ENCODE data around the gene LSP1. TPM values are rescaled to one million over a fixed set of nuclear protein-coding genes. Genes with fewer than 3 reads are reported as not detected.
A peak's percentile ranks its signal among the peaks of the same experiment; 100 is the strongest.

LSP1 gene
- total and polyA plus RNA-seq, 8 donors, result 2.4 to 26.8 (median 9.9) TPM

DNA sequence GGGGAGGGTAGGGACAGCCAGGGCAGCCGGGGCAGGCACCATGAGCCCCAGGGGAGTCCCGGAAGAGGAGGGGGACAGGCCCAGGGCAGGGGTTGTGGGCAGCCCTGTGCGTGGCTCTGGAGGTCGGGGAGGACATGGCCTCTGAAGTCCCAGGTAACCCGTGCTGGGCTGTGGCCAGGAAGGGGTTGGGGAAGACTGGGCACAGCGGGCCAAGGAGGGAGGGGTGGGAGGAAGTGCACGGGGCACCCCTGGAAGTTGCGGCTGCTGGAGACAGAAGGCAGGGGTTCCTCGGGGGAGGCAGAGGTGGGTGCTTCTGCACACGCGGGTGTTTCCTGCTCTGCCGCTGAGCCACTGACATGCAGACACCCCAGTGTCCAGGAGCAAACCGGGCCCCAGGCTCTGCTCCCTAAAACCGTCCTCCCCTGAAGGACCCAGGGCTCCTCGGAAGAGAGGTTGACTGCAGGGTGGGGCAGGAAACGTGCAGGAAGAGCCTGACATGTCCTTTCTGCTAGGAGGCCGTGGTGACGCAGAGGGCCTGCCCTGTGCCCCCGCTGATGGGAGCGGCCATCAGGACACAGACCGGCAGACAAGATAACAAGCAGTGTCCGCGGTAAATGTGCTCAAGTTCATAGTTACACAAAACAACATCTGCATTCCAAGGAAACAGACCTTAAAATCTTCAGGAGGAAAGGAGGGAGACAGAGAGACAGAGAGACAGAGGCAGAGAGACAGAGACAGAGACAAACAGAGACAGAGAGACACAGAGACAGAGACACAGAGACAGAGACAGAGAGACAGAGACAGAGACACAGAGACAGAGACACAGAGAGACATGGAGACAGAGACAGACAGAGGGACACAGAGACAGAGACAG lies 8.4 kb upstream of the LSP1 start:
- Histone ChIP-seq H3K27me3 (no peaks in the 10 kb centered on the region), H3K36me3 (no peaks in the 10 kb centered on the region), H3K4me3 (no peak overlapping the region), H3K27ac (peak overlapping the region; percentile 83 to 97 (median 94)), H3K4me1 (peaks cover 27 to 54% (median 54%) of the 10 kb centered on the region in 3 donors), H3K9me3 (no peaks in the 10 kb centered on the region)
- DNase-seq, result peak in 3 of 6 donors; percentile 51 to 79 (median 59)
- no peak for ATAC-seq
- intact Hi-C loops (cut with DNase I), result no loop called here
- TF ChIP-seq, protein P1, sequence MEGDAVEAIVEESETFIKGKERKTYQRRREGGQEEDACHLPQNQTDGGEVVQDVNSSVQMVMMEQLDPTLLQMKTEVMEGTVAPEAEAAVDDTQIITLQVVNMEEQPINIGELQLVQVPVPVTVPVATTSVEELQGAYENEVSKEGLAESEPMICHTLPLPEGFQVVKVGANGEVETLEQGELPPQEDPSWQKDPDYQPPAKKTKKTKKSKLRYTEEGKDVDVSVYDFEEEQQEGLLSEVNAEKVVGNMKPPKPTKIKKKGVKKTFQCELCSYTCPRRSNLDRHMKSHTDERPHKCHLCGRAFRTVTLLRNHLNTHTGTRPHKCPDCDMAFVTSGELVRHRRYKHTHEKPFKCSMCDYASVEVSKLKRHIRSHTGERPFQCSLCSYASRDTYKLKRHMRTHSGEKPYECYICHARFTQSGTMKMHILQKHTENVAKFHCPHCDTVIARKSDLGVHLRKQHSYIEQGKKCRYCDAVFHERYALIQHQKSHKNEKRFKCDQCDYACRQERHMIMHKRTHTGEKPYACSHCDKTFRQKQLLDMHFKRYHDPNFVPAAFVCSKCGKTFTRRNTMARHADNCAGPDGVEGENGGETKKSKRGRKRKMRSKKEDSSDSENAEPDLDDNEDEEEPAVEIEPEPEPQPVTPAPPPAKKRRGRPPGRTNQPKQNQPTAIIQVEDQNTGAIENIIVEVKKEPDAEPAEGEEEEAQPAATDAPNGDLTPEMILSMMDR (IDR thresholded peaks at IDR 0.05), result no peak
- 58 to 75% methylated on average over 23 of the region's 23 CpGs for WGBS, 2 donors
- no peak for FAIRE-seq

DNA sequence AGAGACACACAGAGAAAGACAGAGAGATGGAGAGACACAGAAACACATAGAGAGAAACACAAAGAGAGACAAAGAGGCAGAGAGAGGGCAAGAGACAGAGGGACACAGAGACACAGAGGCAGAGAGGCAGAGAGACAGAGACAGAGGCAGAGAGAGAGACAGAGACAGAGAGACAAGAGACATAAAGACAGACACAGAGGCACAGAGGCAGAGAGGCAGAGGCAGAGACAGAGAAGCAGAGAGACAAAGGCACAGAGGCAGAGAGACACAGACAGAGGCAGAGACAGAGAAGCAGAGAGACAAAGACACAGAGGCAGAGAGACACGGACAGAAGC lies 7.8 kb upstream of the LSP1 start:
- intact Hi-C loops (cut with DNase I), result no loop called here
- Histone ChIP-seq H3K27ac (peak overlapping the region; percentile 39 to 97 (median 94)), H3K27me3 (no peaks in the 10 kb centered on the region), H3K4me1 (peaks cover 27 to 54% (median 53%) of the 10 kb centered on the region in 3 donors), H3K36me3 (no peaks in the 10 kb centered on the region), H3K9me3 (no peaks in the 10 kb centered on the region), H3K4me3 (no peak overlapping the region)
- DNase-seq (peak in 1 of 6 donors; percentile 4), ATAC-seq (no peak), FAIRE-seq (no peak)
- 72 to 74% methylated on average over 1 of the region's 1 CpG for WGBS, 2 donors
- TF ChIP-seq, protein P1 (IDR thresholded peaks at IDR 0.05), result no peak

DNA sequence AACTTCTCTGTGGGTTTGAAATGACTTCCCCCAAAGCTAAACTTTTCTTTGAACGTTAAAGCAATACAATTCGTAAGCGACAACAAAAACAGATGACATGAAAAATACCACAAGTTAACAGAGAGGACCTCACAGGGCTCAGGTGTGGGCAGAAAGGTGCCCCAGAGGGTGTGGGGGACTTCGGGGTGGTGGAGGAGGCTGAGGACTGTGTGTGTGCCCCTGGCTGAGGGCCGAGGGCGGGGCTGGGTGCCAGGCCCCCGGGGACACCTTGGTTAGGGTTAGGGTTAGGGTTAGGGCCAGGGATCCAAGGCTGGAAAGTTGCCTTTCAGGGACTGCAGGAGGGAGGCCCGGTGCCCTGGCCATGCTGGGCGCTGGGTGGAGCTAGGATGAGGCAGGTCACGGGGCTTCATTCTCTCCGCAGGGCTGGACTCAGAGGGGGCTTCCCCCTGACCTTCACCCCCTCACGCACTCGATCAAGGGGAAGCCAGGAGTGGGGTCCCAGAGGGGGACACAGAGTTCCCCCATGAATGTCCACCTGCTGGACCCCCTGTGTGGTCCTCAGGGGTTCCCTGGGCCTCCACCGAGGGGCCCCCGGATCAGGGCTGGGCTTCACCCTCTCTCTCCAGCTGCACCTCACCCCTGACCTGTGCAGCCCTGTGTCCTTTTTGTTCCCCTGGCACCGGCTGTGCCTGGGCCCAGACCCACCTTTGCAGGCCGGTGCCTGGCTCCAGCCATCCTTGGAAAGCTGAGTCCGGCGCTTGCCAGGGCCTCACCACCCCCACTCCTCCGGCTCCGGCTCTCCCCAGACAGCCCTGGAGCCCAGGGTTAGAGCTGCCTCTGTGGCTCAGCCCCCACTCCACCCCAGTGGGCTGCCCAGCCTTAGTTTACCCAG lies 7.1 kb upstream of the LSP1 start:
- WGBS, 2 donors, result 76% methylated on average over 20 to 21 of the region's 21 CpGs
- intact Hi-C loops (cut with DNase I), result no loop called here
- no peak for ATAC-seq
- Histone ChIP-seq H3K36me3 (no peaks in the 10 kb centered on the region), H3K9me3 (no peaks in the 10 kb centered on the region), H3K4me1 (peaks cover 27 to 54% (median 50%) of the 10 kb centered on the region in 3 donors), H3K4me3 (no peak overlapping the region), H3K27ac (peak overlapping the region; percentile 39 to 97 (median 94)), H3K27me3 (no peaks in the 10 kb centered on the region)
- TF ChIP-seq, protein P1 (IDR thresholded peaks at IDR 0.05), result no peak
- peak in 2 of 6 donors; percentile 55 to 68 for DNase-seq
- no peak for FAIRE-seq

DNA sequence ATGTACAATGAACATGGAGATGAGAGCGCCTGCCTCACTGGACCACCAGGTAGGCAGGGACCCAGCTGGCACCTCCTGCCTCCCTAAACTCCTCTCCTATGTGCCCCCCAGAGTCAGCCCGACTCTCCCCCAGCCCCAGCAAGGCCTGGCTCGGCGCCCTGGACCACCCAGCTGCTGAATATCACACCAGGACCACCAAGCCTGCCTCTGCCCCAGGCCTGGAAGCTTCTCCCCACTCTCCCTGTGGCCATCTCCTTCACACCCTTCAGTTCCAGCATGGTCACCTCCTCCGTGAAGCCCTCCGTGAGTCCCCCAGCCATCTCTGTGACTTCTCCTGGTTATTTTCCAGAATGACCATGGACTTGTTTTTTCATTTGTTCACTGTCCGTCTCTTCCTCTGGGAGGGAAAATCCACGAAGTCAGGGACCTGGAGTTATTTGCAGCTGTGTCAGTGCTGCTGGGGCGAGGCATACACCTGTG lies 6.4 kb upstream of the LSP1 start:
- ATAC-seq, result no peak
- WGBS, 2 donors, result 84 to 85% methylated on average over 9 of the region's 9 CpGs
- Histone ChIP-seq H3K4me3 (no peak overlapping the region), H3K27me3 (no peaks in the 10 kb centered on the region), H3K27ac (no peak overlapping the region), H3K9me3 (no peaks in the 10 kb centered on the region), H3K36me3 (no peaks in the 10 kb centered on the region), H3K4me1 (peaks cover 26 to 47% (median 44%) of the 10 kb centered on the region in 3 donors)
- intact Hi-C loops (cut with DNase I), result no loop called here
- FAIRE-seq, result no peak
- peak in 2 of 6 donors; percentile 51 to 79 for DNase-seq
- TF ChIP-seq, protein P1 (IDR thresholded peaks at IDR 0.05), result no peak
